Panc1 (cell line): ENCODE results near the gene DGKG. TPM values are rescaled to one million over a fixed set of nuclear protein-coding genes. Genes with fewer than 3 reads are reported as not detected.

Experiments used
- ATAC-seq: fragments of 200-7000 bp; cut with Tn5 transposase; 2 replicates; pipeline ENCODE4 v1.9.1; 2020; ENCODE audit warnings: mild to moderate bottlenecking, moderate library complexity
- BruUV-seq: library from RNA; stranded (reverse); fragments of 400-500 nt; replicated peaks from 2 replicates; lab custom pipeline; 2021; lab: Mats Ljungman, UMichigan
- CTCF ChIA-PET: fragments of 300-600 bp; sonication (Branson Sonifier 250); formaldehyde crosslinking; loops from one replicate; lab custom pipeline; 2022; ENCODE audit warnings: antibody characterized with exemption; lab: Charles Lee
- POLR2A ChIA-PET: fragments of 300-600 bp; sonication (Branson Sonifier 250); formaldehyde crosslinking; loops from one replicate; lab custom pipeline; 2022; ENCODE audit warnings: antibody characterized with exemption; lab: Charles Lee
- DNase-seq: peaks from one replicate; pipeline ENCODE4 v3.0.0-alpha.2; 2010; ENCODE audit warnings: low read depth, low spot score
- H3K27ac ChIP-seq: 2 replicates; pipeline ENCODE4 v1.5.1; 2011; ENCODE audit warnings: mild to moderate bottlenecking, low read length, inconsistent platforms
- H3K27me3 ChIP-seq: fragments of 200-500 bp; sonication (Bioruptor generic); 2 replicates; pipeline ENCODE4 v1.6.0; 2014; ENCODE audit warnings: low read length, inconsistent platforms; ENCODE audit not compliant: control insufficient read depth, insufficient read depth
- H3K36me3 ChIP-seq: fragments of 200-500 bp; sonication (Bioruptor generic); 2 replicates; pipeline ENCODE4 v1.5.1; 2014; ENCODE audit warnings: inconsistent platforms, mild to moderate bottlenecking, low read length, moderate library complexity; ENCODE audit not compliant: control insufficient read depth, insufficient read depth
- H3K4me1 ChIP-seq: 2 replicates; pipeline ENCODE4 v1.5.1; 2011; ENCODE audit warnings: inconsistent platforms, mild to moderate bottlenecking, low read length, moderate library complexity; ENCODE audit not compliant: control insufficient read depth, insufficient read depth
- H3K4me3 ChIP-seq, 2 experiments: 2 replicates each; pipeline ENCODE4 v1.5.1; 2011 to 2012; ENCODE audit warnings: low read depth in 2 of 2, low read length in 2 of 2, mild to moderate bottlenecking in 2 of 2, inconsistent platforms in 1 of 2, moderate library complexity in 1 of 2
- H3K9me3 ChIP-seq: fragments of 200-500 bp; sonication (Bioruptor generic); 2 replicates; pipeline ENCODE4 v1.5.1; 2014; ENCODE audit warnings: low read depth, mild to moderate bottlenecking, inconsistent platforms, low read length, moderate library complexity; ENCODE audit not compliant: control insufficient read depth, insufficient read depth
- CTCF ChIP-seq: fragments of 450-650 bp; IDR thresholded peaks from 2 replicates; pipeline ENCODE4 v1.5.1; 2017; ENCODE audit warnings: mild to moderate bottlenecking
- POLR2AphosphoS5 ChIP-seq: IDR thresholded peaks from 2 replicates; pipeline ENCODE4 v1.6.1; 2012; ENCODE audit warnings: mild to moderate bottlenecking, low read depth, low read length, moderate library complexity
- REST ChIP-seq, 2 experiments: IDR thresholded peaks; 2 replicates each; pipeline ENCODE4 v1.6.1; 2011 to 2012; ENCODE audit warnings: low read depth in 2 of 2, control low read depth in 1 of 2, low read length in 1 of 2, mild to moderate bottlenecking in 1 of 2, moderate library complexity in 1 of 2; ENCODE audit not compliant: insufficient read depth in 1 of 2
- SIN3A ChIP-seq: IDR thresholded peaks from 2 replicates; pipeline ENCODE4 v1.6.1; 2012; ENCODE audit warnings: low read depth, mild to moderate bottlenecking, low read length, moderate library complexity, borderline replicate concordance; ENCODE audit not compliant: insufficient read depth
- TCF7L2 ChIP-seq: IDR thresholded peaks from 2 replicates; pipeline ENCODE4 v1.6.1; 2011; ENCODE audit warnings: mild to moderate bottlenecking, low read depth, low read length, inconsistent platforms
- in situ Hi-C: cut with HindIII; loops from 2 replicates; pipeline ENCODE4 v1.10.0; 2016; ENCODE audit warnings: low sequenced_read_pairs, low pct_unique_long_range_greater_than_20kb
- intact Hi-C: fragments of 100-400 bp; cut with micrococcal nuclease; formaldehyde crosslinking; loops from one replicate; pipeline ENCODE4 v1.10.0; 2022; ENCODE audit not compliant: unreplicated experiment
- total RNA-seq: library from RNA; stranded (reverse); gene quantifications from one replicate; pipeline ENCODE4 v1.2.1, GENCODE V29; 2021; ENCODE audit not compliant: unreplicated experiment

The DGKG gene
- total RNA-seq, 1 experiment from 2014 or later: 0.46 TPM

GRCh38 chr3:186167646-186168395 lies 194.2 kb downstream of the DGKG start:
- CTCF ChIA-PET: no interaction called here
- ATAC-seq (no peak), DNase-seq (no peak)
- Histone ChIP-seq H3K36me3 (no peaks in the 10 kb centered on the region), H3K4me1 (no peaks in the 10 kb centered on the region), H3K27ac (no peak overlapping the region), H3K27me3 (peaks cover 20% of the 10 kb centered on the region), H3K9me3 (no peaks in the 10 kb centered on the region), H3K4me3 (no peak overlapping the region)
- BruUV-seq: no TSS peak
- TF ChIP-seq SIN3A (no peak), POLR2AphosphoS5 (no peak), REST (IDR thresholded peaks at IDR 0.05; ENCODE audit: insufficient read depth in 1 of 2, low read depth in 2 of 2, low read length in 1 of 2) (no peak), TCF7L2 (no peak), CTCF (no peak)
- intact Hi-C loops: no loop called here
- in situ Hi-C loops: no loop called here
- POLR2A ChIA-PET: no interaction called here

GRCh38 chr3:186166491-186167288 lies 195.3 kb downstream of the DGKG start:
- Histone ChIP-seq H3K4me3 (no peak overlapping the region), H3K9me3 (no peaks in the 10 kb centered on the region), H3K27me3 (peaks cover 20% of the 10 kb centered on the region), H3K27ac (no peak overlapping the region), H3K4me1 (no peaks in the 10 kb centered on the region), H3K36me3 (no peaks in the 10 kb centered on the region)
- TF ChIP-seq POLR2AphosphoS5 (no peak), REST (IDR thresholded peaks at IDR 0.05; ENCODE audit: insufficient read depth in 1 of 2, low read depth in 2 of 2, low read length in 1 of 2) (no peak), CTCF (no peak), TCF7L2 (no peak), SIN3A (no peak)
- POLR2A ChIA-PET: interaction anchor here (0.6 kb wide), 1 partner anchor 21 kb away, joined by 3 read pairs; no protein-coding TSS in a partner anchor
- no peak for ATAC-seq
- no peak for DNase-seq
- CTCF ChIA-PET: no interaction called here
- in situ Hi-C loops (no loop called here), intact Hi-C loops (no loop called here)
- BruUV-seq: no TSS peak
